ENCODE data around the gene NPPC.
A peak's percentile ranks its signal among the peaks of the same experiment; 100 is the strongest.

GRCh38 chr2:231929961-231930592 is 3.9 kb upstream of the NPPC start:
- TF ChIP-seq, protein P1, sequence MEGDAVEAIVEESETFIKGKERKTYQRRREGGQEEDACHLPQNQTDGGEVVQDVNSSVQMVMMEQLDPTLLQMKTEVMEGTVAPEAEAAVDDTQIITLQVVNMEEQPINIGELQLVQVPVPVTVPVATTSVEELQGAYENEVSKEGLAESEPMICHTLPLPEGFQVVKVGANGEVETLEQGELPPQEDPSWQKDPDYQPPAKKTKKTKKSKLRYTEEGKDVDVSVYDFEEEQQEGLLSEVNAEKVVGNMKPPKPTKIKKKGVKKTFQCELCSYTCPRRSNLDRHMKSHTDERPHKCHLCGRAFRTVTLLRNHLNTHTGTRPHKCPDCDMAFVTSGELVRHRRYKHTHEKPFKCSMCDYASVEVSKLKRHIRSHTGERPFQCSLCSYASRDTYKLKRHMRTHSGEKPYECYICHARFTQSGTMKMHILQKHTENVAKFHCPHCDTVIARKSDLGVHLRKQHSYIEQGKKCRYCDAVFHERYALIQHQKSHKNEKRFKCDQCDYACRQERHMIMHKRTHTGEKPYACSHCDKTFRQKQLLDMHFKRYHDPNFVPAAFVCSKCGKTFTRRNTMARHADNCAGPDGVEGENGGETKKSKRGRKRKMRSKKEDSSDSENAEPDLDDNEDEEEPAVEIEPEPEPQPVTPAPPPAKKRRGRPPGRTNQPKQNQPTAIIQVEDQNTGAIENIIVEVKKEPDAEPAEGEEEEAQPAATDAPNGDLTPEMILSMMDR (IDR thresholded peaks at IDR 0.05), result peak; percentile 22; the same call in 1 of the 3 replicates
- TF ChIP-seq POLR2A (IDR thresholded peaks at IDR 0.05; ENCODE audit: low read length), result no peak
- TF ChIP-seq USF2 (IDR thresholded peaks at IDR 0.05), result no peak
- TF ChIP-seq JUN (IDR thresholded peaks at IDR 0.05), result no peak
- TF ChIP-seq MAX (IDR thresholded peaks at IDR 0.05), result no peak

All from A549 (cell line).